Hematopoietic multipotent progenitor cell treated with erythropoietin and hydrocortisone succinate and interleukin-3 and kit ligand, for 6 days (in vitro differentiated cells): ENCODE results near the gene FASN.
A peak's percentile ranks its signal among the peaks of the same experiment; 100 is the strongest.

Experiments
- DNase-seq: peaks from one replicate; pipeline ENCODE4 v3.0.0-alpha.2; 2015

The FASN gene

GRCh38 chr17:82117139-82118090 is 19.4 kb upstream of the FASN start:
- no peak for DNase-seq

- DNase-seq, result no peak
Observed at GRCh38 chr17:82116246-82116645, 18.2 kb upstream of the FASN start.

- no peak for DNase-seq
Observed at GRCh38 chr17:82114872-82115271, 16.8 kb upstream of the FASN start.

- DNase-seq, result no peak
Observed at GRCh38 chr17:82114447-82114846, 16.4 kb upstream of the FASN start.

DNA sequence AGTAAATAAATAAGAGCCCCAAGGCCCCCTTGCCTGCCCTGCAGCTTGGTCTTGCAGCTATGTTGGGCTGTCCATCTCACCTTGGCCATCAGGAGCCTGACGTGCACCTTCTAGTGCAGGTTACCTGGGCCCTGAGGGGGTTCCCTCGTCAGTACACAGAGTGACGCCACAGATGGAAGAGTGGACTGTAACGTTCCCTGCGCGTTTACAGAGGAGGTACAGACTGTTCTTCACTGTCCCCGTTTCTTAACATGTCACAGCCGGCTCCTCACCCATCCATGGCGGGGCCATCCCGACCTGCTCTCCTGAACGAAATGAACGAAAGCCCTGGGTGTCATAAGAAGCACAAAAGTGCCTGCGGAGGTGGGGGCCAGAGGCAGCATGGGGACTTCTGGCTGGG is 15.9 kb upstream of the FASN start:
- DNase-seq, result no peak

GRCh38 chr17:82113422-82113821 is 15.4 kb upstream of the FASN start:
- no peak for DNase-seq

GRCh38 chr17:82112914-82113311 is 14.9 kb upstream of the FASN start:
- DNase-seq, result peak; percentile 64

DNA sequence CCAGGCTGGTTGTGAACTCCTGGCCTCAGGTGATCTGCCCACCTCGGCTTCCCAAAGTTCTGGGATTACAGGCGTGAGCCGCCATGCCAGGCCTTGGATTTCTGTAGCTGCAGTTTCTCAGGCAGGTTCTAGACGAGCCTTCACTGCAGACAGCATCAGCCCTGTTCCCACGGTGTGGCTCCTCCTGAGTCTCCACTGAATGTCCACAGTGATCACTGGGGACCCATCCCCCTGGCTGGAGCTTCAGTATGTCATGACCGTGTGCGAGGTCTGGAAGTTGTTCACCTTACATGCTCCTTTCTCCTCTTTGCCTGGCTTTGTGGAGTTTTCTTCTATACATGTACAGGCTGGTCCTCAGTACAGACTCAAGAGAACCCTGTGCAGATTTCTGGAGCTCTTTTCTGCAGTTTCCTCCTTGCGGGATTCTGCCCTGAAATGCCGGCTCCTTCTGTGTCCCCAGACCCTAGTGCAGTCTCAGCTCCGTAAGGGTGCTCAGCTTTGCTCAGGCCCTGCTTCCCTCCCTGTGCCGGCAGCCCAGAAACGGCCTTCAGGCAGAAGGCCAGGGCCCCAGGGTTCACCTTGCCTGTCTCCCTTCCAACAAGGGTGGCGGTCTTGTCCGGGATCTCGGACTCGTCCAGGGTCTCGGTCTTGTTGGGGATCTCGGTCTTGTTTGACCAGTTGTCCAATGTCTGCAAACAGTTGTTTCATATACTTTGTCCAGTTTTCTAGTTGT is 14.3 kb upstream of the FASN start:
- no peak for DNase-seq

DNA sequence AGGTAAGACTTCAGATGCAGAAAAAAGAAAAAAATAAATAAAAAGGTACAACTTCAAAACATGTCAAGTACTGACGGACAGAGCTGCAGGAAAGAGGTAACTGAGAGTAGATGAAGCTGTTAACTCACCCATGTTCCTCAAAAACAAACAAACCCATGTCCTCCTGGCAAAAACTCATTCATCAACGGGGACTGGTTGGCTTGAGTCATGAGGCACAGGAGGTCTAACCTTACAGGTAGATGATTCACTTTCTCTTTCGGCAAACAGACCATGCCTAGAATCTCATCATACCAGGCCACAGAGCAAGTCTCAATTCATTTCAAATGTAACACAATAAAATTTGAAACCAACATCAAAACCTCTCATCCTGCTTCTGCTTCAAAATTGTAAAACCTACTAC is 12.3 kb upstream of the FASN start:
- DNase-seq, result no peak

DNA sequence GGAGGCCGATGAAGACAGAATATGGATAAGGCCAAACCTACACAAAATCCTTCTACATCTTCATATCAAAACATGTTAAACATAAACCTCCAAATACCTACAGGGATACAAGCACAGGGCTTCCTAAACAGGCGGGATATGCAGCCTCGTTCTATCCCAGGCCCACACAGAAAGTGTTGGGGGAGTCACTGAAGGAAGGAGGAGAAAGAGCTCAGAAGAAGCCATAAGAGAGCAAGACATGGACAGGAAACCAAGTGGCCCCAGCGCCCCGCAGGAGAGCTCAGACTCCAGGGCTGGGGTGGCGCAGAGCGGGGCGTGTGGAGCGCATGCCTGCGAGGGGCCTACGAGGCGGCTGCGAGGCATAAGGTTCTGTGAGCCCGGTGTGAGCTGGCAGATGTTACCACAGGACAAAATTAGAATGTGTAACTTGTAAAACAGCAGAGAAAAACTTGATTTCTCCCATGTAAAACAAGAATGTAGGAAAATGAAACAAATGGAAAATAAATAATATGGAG is 11.0 kb upstream of the FASN start:
- no peak for DNase-seq

- DNase-seq, result no peak
Observed at GRCh38 chr17:82108496-82108945, 10.5 kb upstream of the FASN start.

DNA sequence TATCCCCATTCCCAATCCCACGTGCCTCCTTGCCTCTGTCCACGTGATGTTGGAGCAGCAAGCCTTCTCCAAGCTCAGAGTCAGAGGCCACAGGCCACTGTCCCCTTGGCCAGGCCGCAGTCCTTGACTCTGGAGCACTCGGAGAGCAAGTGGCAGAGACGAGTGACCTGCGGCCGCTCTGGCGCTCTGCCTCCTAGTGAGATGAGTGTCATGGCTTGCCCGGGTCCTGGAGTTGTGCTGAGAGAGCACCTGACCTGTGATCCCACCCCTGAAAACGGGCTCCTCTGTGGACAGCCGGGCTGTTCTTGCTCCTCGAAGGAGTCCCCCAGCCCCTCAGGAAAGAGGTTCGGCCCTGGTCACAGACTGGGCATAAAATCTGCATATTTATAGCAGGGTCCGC is 10.0 kb upstream of the FASN start:
- no peak for DNase-seq

DNA sequence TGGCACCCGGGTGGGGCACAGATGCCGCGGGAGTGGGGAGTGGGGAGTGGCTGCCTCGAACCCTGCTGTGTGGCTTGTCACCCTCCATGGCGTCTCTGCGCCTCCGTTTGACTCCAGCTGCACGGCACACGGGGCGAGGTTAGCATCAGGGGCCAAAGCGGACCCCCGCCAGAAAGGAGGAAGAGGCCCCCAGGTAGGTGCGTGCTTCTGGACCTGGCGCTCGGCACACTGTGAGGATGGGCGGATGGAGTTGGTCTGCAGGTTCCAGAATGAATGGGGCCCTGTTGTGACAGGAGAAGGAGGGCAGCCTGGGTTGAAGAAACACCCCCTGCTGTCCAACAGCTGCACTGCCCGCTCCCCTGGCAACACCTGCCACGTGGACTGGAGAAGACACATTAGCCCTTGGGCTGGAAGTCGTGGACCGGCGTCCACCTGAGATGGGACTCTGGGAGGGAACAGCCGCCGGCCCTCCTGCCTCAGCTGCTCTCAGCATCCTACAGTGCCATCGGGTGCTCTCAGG is 9.4 kb upstream of the FASN start:
- peak; percentile 59 for DNase-seq

DNA sequence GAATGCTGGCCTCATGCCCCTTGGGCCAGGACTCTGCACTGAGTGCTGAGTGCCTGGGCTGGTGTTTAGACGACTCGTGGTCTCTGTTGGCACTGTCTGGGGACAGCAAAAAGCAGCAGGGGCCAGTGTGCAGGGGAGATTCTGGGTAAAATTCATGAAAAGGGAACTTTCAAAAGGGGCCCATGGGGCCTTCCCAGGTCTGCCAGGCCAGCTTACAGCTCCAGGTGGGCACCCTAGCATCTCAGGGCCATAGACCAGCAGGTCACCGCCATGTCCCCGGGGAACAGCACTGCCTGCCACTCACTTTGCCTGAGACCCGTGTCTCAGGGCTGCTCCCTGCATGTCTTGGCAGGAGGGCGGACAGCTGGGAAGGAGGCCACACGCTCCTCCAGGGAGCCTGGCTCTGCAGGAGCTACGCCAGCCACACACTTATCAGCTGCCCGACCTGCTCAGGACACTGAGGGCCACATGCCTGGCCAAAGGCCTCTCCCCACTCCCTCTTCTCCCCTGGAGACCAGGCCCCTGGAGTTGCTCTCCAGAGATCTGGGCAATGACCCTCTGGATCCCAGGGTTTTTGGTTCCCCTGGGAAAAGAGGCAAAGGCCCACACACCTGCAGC is 8.8 kb upstream of the FASN start:
- DNase-seq, result no peak

DNA sequence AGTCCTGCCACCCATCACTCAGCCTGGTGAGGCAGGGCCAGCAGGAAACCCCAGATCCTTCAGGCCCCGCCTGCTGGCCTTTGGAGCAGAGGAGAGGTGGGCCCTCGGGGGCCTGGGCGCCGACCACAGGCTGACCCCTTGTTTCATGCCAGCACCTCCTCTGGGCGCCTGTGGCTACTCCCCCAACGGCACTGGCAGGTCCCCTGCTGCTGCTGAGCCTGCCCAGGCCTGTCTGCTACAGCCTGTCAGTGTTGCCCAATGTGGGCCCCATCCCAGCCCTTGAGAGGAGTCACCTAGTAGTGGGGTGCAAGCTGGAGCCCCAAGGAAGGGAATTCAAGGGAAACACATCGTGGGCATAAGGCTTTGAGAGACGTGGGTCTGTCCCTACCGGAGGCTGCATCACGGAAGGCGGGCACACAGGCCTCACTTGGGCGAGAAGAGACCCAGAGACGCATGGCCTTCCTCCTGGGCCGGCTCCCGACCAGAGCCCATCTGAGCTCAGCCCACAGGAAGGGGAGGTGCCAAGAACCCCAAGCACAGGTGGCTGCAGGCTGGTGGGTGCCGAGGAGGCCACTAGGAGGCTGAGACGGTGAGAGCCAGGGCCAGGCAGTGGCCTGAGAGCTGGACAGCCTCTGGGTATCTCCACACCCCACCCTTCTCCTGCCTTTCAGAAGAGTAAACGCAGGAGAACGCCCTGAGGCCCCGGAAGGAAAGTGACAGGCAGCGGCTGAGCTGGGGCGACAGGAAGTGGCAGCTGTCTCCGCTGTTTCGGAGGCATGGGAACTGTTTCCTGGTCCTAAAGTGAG is 8.0 kb upstream of the FASN start:
- DNase-seq, result peak; percentile 91

- no peak for DNase-seq
Observed at GRCh38 chr17:82105417-82105881, 7.4 kb upstream of the FASN start.

- DNase-seq, result no peak
Observed at GRCh38 chr17:82104797-82105416, 6.9 kb upstream of the FASN start.

DNA sequence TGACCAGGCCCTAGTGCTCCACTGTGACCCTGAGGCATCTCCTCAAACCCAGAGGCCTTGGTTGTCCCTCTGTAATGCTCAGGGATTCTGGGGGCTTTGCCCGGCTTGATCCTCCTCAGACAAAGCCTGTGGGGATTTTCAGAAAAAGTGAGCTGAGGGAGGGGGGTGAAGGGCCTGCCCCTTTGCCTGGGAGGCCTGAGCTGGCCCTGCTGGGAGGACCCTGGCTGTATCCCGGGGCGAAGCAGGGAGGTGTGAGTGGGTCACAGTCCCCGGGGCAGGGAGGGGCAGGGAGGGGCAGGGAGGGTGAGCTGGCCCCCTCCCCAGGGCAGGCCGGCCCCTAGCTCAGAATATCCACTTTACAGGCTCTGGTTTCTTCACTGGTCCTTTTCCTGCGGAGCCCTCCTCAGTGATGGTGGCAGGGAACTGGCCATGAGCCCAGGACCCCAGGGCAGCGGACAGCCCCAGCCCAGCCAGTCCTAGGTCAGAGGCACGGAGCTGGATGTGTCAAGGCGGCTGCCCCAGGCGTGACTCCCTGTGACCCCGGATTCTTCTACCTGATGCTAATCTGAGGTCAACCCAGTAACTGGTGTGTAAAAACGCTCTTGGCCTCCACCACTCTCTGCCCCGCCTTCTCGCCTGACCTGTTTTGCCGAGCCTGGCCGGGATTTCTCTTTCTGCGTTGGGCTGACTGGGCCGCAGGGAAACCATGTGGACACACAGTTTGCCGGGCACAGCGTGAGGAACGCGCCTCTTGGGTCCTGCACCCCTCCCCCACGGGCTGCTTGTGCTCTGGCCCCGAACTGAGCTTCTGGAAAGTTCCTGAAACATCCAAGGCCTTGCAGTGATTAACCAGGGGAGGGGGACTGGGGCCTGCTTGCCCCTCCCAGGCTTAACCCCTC is 5.8 kb upstream of the FASN start:
- no peak for DNase-seq

- DNase-seq, result no peak
Observed at GRCh38 chr17:82101767-82102679, 4.0 kb upstream of the FASN start.
